Endothelial cell of umbilical vein (primary cell): ENCODE measurements around the gene ANKRD39. TPM values are rescaled to one million over a fixed set of nuclear protein-coding genes. Genes with fewer than 3 reads are reported as not detected.

Experiments
- BruUV-seq: library from RNA; stranded (reverse); fragments of 400-500 nt; replicated peaks from 2 replicates; lab custom pipeline; 2021; lab: Mats Ljungman, UMichigan
- CTCF ChIA-PET: fragments of 300-600, 350-600 bp; sonication (Branson Sonifier 250); formaldehyde crosslinking; loops from one replicate; lab custom pipeline; 2021; ENCODE audit warnings: antibody characterized with exemption, inconsistent platforms; lab: Charles Lee
- POLR2A ChIA-PET: fragments of 300-600, 350-600 bp; sonication (Branson Sonifier 250); formaldehyde crosslinking; loops from one replicate; lab custom pipeline; 2021; ENCODE audit warnings: antibody characterized with exemption, inconsistent platforms; lab: Charles Lee
- DNase-seq: peaks from one replicate; pipeline ENCODE4 v3.0.0-alpha.2; 2011; ENCODE audit warnings: low read depth, low spot score
- FAIRE-seq: peaks from 2 replicates; lab custom pipeline; 2011; peaks lifted over from hg19 to GRCh38; lab: Jason Lieb, UNC
- H2AFZ ChIP-seq: 2 replicates; pipeline ENCODE4 v1.6.0; 2012; ENCODE audit warnings: low read depth, low read length, control low read depth, inconsistent platforms
- H3K27ac ChIP-seq: 2 replicates; pipeline ENCODE4 v1.5.1; 2011; ENCODE audit warnings: low read depth, mild to moderate bottlenecking, control low read depth, low read length, moderate library complexity; ENCODE audit not compliant: insufficient read depth
- H3K27me3 ChIP-seq, 2 experiments: 2 replicates each; pipeline versions ENCODE4 v1.6.0 to v1.6.1; 2011; ENCODE audit warnings: low read length in 2 of 2, mixed read lengths in 1 of 2; ENCODE audit not compliant: control insufficient read depth in 2 of 2, insufficient read depth in 2 of 2
- H3K36me3 ChIP-seq, 2 experiments: 2 replicates in 1 of 2; 3 replicates in 1 of 2; pipeline ENCODE4 v1.5.1; 2011; ENCODE audit warnings: low read length in 2 of 2, mild to moderate bottlenecking in 1 of 2, moderate library complexity in 1 of 2; ENCODE audit not compliant: control insufficient read depth in 2 of 2, insufficient read depth in 2 of 2; ENCODE audit errors: extremely low read depth in 1 of 2
- H3K4me1 ChIP-seq: 3 replicates; pipeline ENCODE4 v1.5.1; 2011; ENCODE audit warnings: mild to moderate bottlenecking, low read length; ENCODE audit not compliant: control insufficient read depth, insufficient read depth; ENCODE audit errors: extremely low read depth
- H3K4me2 ChIP-seq: 2 replicates; pipeline ENCODE4 v1.6.1; 2011; ENCODE audit warnings: low read length, control low read depth, mixed read lengths; ENCODE audit not compliant: insufficient read depth
- H3K4me3 ChIP-seq, 3 experiments: fragments of 200-600 bp in 1 of 3; sonication (generic), shearing (Covaris generic) in 1 of 3; replicated peaks in 1 of 3; 2 replicates each; pipeline ENCODE4 v1.5.1; 2011 to 2016; ENCODE audit warnings: control low read depth in 3 of 3, low read length in 3 of 3, mild to moderate bottlenecking in 2 of 3, inconsistent platforms in 1 of 3, low read depth in 1 of 3, moderate library complexity in 1 of 3; ENCODE audit not compliant: insufficient read depth in 1 of 3
- H3K79me2 ChIP-seq: 2 replicates; pipeline ENCODE4 v1.6.0; 2012; ENCODE audit warnings: low read length, inconsistent platforms; ENCODE audit not compliant: control insufficient read depth, insufficient read depth
- H3K9ac ChIP-seq: replicated peaks from 2 replicates; pipeline ENCODE3; 2011; ENCODE audit warnings: low read length, control low read depth; ENCODE audit not compliant: insufficient read depth; ENCODE audit errors: extremely low read depth
- H3K9me1 ChIP-seq: replicated peaks from 3 replicates; pipeline ENCODE4 v1.6.0; 2011; ENCODE audit warnings: mild to moderate bottlenecking, low read length; ENCODE audit not compliant: control insufficient read depth, insufficient read depth; ENCODE audit errors: extremely low read depth
- H3K9me3 ChIP-seq: replicated peaks from 2 replicates; pipeline ENCODE4 v1.5.1; 2012; ENCODE audit warnings: low read length, inconsistent platforms; ENCODE audit not compliant: control insufficient read depth, insufficient read depth
- H4K20me1 ChIP-seq: replicated peaks from 2 replicates; pipeline ENCODE3; 2011; ENCODE audit warnings: mild to moderate bottlenecking, low read length; ENCODE audit not compliant: control insufficient read depth, insufficient read depth; ENCODE audit errors: extremely low read depth
- CTCF ChIP-seq, 2 donors: IDR thresholded peaks; 1 replicate in 1 of 2; 2 replicates in 1 of 2; pipeline ENCODE4 v1.5.1; 2011; ENCODE audit warnings: low read length in 2 of 2, mild to moderate bottlenecking in 2 of 2, moderate library complexity in 2 of 2, control low read depth in 1 of 2, inconsistent platforms in 1 of 2, low read depth in 1 of 2; ENCODE audit not compliant: insufficient read depth in 1 of 2; ENCODE audit errors: extremely low read depth in 1 of 2
- EZH2 ChIP-seq: IDR thresholded peaks from 2 replicates; pipeline ENCODE4 v1.6.1; 2012; ENCODE audit warnings: borderline replicate concordance, low read depth, mild to moderate bottlenecking, moderate library complexity, low read length, inconsistent platforms; ENCODE audit not compliant: severe bottlenecking
- FOS ChIP-seq: IDR thresholded peaks from 2 replicates; pipeline ENCODE4 v1.6.1; 2011; ENCODE audit warnings: mild to moderate bottlenecking, low read length, moderate library complexity, borderline replicate concordance; ENCODE audit not compliant: insufficient read depth
- GATA2 ChIP-seq: IDR thresholded peaks from 2 replicates; pipeline ENCODE4 v1.7.0; 2011; ENCODE audit warnings: low read depth, mild to moderate bottlenecking, moderate library complexity, mixed read lengths, low read length; ENCODE audit not compliant: insufficient read length, insufficient read depth
- JUN ChIP-seq: IDR thresholded peaks from 2 replicates; pipeline ENCODE4 v1.6.1; 2011; ENCODE audit warnings: borderline replicate concordance, low read depth; ENCODE audit not compliant: insufficient read length, insufficient read depth
- MAX ChIP-seq: IDR thresholded peaks from 2 replicates; pipeline ENCODE4 v1.6.1; 2011; ENCODE audit not compliant: insufficient read depth, insufficient read length
- MYC ChIP-seq: IDR thresholded peaks from one replicate; pipeline ENCODE4 v1.6.1; 2011; ENCODE audit warnings: mild to moderate bottlenecking, low read depth, low read length
- POLR2A ChIP-seq: IDR thresholded peaks from 2 replicates; pipeline ENCODE4 v1.6.1; 2012; ENCODE audit warnings: low read depth, mild to moderate bottlenecking, control low read depth, low read length
- POLR2AphosphoS5 ChIP-seq: IDR thresholded peaks from 2 replicates; pipeline ENCODE4 v1.6.1; 2012; ENCODE audit warnings: low read depth, mild to moderate bottlenecking, control low read depth, low read length, moderate library complexity; ENCODE audit not compliant: insufficient read depth
- dilution Hi-C: fragments of 300-500 bp; cut with MboI; formaldehyde crosslinking; loops from one replicate; pipeline ENCODE4 v1.15.0; 2019; ENCODE audit warnings: low sequenced_read_pairs; ENCODE audit not compliant: extremely low pct_ligation_motif_present
- intact Hi-C: fragments of 100-400 bp; cut with micrococcal nuclease; formaldehyde crosslinking; loops from one replicate; pipeline ENCODE4 v1.10.0; 2022
- polyA plus RNA-seq, 4 experiments: library from polyadenylated mRNA; depleted of rRNA in 3 of 4; stranded (reverse) in 3 of 4; unstranded in 1 of 4; fragments of >200 nt; gene quantifications; 2 replicates each; pipeline versions ENCODE4 v1.2.1 to v1.2.3, GENCODE V29; 2011 to 2012; ENCODE audit warnings: missing spikeins in 1 of 4
- total RNA-seq: library from RNA; stranded (reverse); gene quantifications from 2 replicates; pipeline ENCODE4 v1.2.3, GENCODE V29; 2021

Gene ANKRD39
- total and polyA plus RNA-seq, 2 donors (not counting 3 experiments of a cell fraction or from before 2014, with no cell fraction given), result 14.7 to 17.9 TPM

- Histone ChIP-seq H3K27me3 (no peaks in the 10 kb centered on the region), H3K4me3 (no peak overlapping the region), H3K27ac (no peak overlapping the region), H3K4me1 (peaks cover 5% of the 10 kb centered on the region), H3K9me1 (no peaks in the 10 kb centered on the region), H3K4me2 (no peak overlapping the region), H3K9me3 (no peaks in the 10 kb centered on the region), H3K9ac (no peak overlapping the region), H2AFZ (no peak overlapping the region), H4K20me1 (no peaks in the 10 kb centered on the region), H3K79me2 (no peaks in the 10 kb centered on the region), H3K36me3 (no peaks in the 10 kb centered on the region)
- FAIRE-seq, result no peak
- POLR2A ChIA-PET, result no interaction called here
- BruUV-seq, result no TSS peak
- intact Hi-C loops, result no loop called here
- dilution Hi-C loops, result no loop called here
- TF ChIP-seq FOS (no peak), EZH2 (no peak), POLR2AphosphoS5 (no peak), JUN (no peak), MYC (no peak), GATA2 (no peak)
- DNase-seq, result no peak
- CTCF ChIA-PET, result interaction anchor here (0.6 to 3.6 kb wide), 2 partner anchors 10 to 37 kb away, joined by 3 to 12 read pairs; no protein-coding TSS in a partner anchor
These were observed 47.0 kb downstream of the ANKRD39 start for GRCh38 chr2:96810783-96811192.

GRCh38 chr2:96809951-96810782 is 47.6 kb downstream of the ANKRD39 start:
- ChIA-PET CTCF (interaction anchor here (0.6 to 3.6 kb wide), 3 partner anchors 10 to 46 kb away, joined by 3 to 12 read pairs (median 3); no protein-coding TSS in a partner anchor), POLR2A (no interaction called here)
- Histone ChIP-seq H3K27me3 (no peaks in the 10 kb centered on the region), H3K4me3 (no peak overlapping the region), H3K36me3 (no peaks in the 10 kb centered on the region), H3K9ac (no peak overlapping the region), H4K20me1 (no peaks in the 10 kb centered on the region), H2AFZ (no peak overlapping the region), H3K27ac (no peak overlapping the region), H3K9me1 (no peaks in the 10 kb centered on the region), H3K9me3 (no peaks in the 10 kb centered on the region), H3K79me2 (no peaks in the 10 kb centered on the region), H3K4me2 (no peak overlapping the region), H3K4me1 (peaks cover under 1% of the 10 kb centered on the region)
- intact Hi-C loops (no loop called here), dilution Hi-C loops (no loop called here)
- DNase-seq (no peak), FAIRE-seq (no peak)
- BruUV-seq, result no TSS peak
- no peak for TF ChIP-seq FOS
- no peak for TF ChIP-seq POLR2AphosphoS5
- no peak for TF ChIP-seq GATA2
- no peak for TF ChIP-seq JUN
- TF ChIP-seq EZH2, result no peak
- TF ChIP-seq MAX, result no peak
- no peak for TF ChIP-seq MYC
- no peak for TF ChIP-seq POLR2A
- no peak for TF ChIP-seq CTCF (IDR thresholded peaks at IDR 0.05; ENCODE audit: extremely low read depth in 1 of 2, insufficient read depth in 1 of 2, low read depth in 1 of 2, low read length in 2 of 2)
